H1 (cell line): ENCODE measurements around the gene VN1R5. TPM values are rescaled to one million over a fixed set of nuclear protein-coding genes. Genes with fewer than 3 reads are reported as not detected.
A peak's percentile ranks its signal among the peaks of the same experiment; 100 is the strongest.

ENCODE experiments used
- CTCF ChIA-PET: fragments of 300-600 bp; sonication (Branson Sonifier 250); formaldehyde crosslinking; loops from one replicate; lab custom pipeline; 2021; ENCODE audit not compliant: partially characterized antibody; lab: Charles Lee
- POLR2A ChIA-PET: fragments of 300-600 bp; sonication (Branson Sonifier 250); formaldehyde crosslinking; loops from one replicate; lab custom pipeline; 2021; ENCODE audit warnings: inconsistent platforms; ENCODE audit not compliant: partially characterized antibody; lab: Charles Lee
- DNase-seq, 2 experiments: peaks; one replicate each; pipeline versions ENCODE4 v3.0.0 to v3.0.0-alpha.2; 2010 to 2022; ENCODE audit warnings: low spot score in 2 of 2, low read depth in 1 of 2, mixed read lengths in 1 of 2
- FAIRE-seq: peaks from 2 replicates; lab custom pipeline; 2011; peaks lifted over from hg19 to GRCh38; lab: Jason Lieb, UNC
- H2AFZ ChIP-seq: 2 replicates; pipeline ENCODE4 v1.8.1; 2012; ENCODE audit warnings: low read length, inconsistent platforms
- H2AK5ac ChIP-seq: 2 replicates; pipeline ENCODE4 v1.6.1; 2013; ENCODE audit warnings: low read depth, low read length
- H2BK120ac ChIP-seq: replicated peaks from 2 replicates; pipeline ENCODE3; 2013; ENCODE audit warnings: low read depth, low read length, inconsistent platforms
- H2BK12ac ChIP-seq: 2 replicates; pipeline ENCODE4 v1.6.1; 2013; ENCODE audit warnings: low read depth, low read length
- H2BK15ac ChIP-seq: 2 replicates; pipeline ENCODE4 v1.6.1; 2013; ENCODE audit warnings: low read length
- H2BK20ac ChIP-seq: 2 replicates; pipeline ENCODE4 v1.6.1; 2013; ENCODE audit warnings: low read length
- H2BK5ac ChIP-seq: 2 replicates; pipeline ENCODE4 v1.6.1; 2013; ENCODE audit warnings: low read depth, low read length
- H3K14ac ChIP-seq: 2 replicates; pipeline ENCODE4 v1.6.1; 2013; ENCODE audit warnings: inconsistent platforms; ENCODE audit not compliant: insufficient read length
- H3K18ac ChIP-seq: 2 replicates; pipeline ENCODE4 v1.6.1; 2013; ENCODE audit warnings: low read length; ENCODE audit errors: extremely low read depth
- H3K23ac ChIP-seq: 2 replicates; pipeline ENCODE4 v1.6.1; 2013; ENCODE audit warnings: inconsistent platforms; ENCODE audit not compliant: insufficient read length
- H3K23me2 ChIP-seq: 2 replicates; pipeline ENCODE4 v1.6.1; 2013; ENCODE audit warnings: low read depth, low read length
- H3K27ac ChIP-seq: 2 replicates; pipeline ENCODE4 v1.6.1; 2011; ENCODE audit warnings: low read depth, low read length, inconsistent platforms
- H3K27me3 ChIP-seq, 4 experiments: replicated peaks in 1 of 4; 1 replicate in 1 of 4; 2 replicates in 3 of 4; pipeline versions ENCODE4 v1.6.1 to v1.8.1; 2011 to 2013; ENCODE audit warnings: low read length in 3 of 4, mild to moderate bottlenecking in 3 of 4, inconsistent platforms in 2 of 4, mixed read lengths in 2 of 4, moderate library complexity in 1 of 4; ENCODE audit not compliant: control insufficient read depth in 3 of 4, insufficient read depth in 3 of 4; ENCODE audit errors: extremely low read depth in 1 of 4
- H3K36me3 ChIP-seq, 4 experiments: 2 replicates each; pipeline versions ENCODE4 v1.6.1 to v1.8.1; 2011 to 2013; ENCODE audit warnings: mild to moderate bottlenecking in 4 of 4, low read length in 3 of 4, moderate library complexity in 2 of 4, control low read depth in 1 of 4, inconsistent platforms in 1 of 4; ENCODE audit not compliant: insufficient read depth in 4 of 4, control insufficient read depth in 2 of 4
- H3K4ac ChIP-seq: replicated peaks from 2 replicates; pipeline ENCODE3; 2013; ENCODE audit warnings: low read length, low read depth, mixed read lengths, inconsistent platforms; ENCODE audit not compliant: insufficient read length
- H3K4me1 ChIP-seq, 4 experiments: replicated peaks in 1 of 4; 1 replicate in 1 of 4; 2 replicates in 3 of 4; pipeline versions ENCODE4 v1.6.1 to v1.8.1; 2011 to 2013; ENCODE audit warnings: low read length in 3 of 4, inconsistent platforms in 2 of 4, mixed read lengths in 1 of 4; ENCODE audit not compliant: insufficient read depth in 4 of 4, control insufficient read depth in 3 of 4
- H3K4me2 ChIP-seq, 2 experiments: 2 replicates each; pipeline versions ENCODE4 v1.6.1 to v1.8.1; 2011 to 2013; ENCODE audit warnings: low read depth in 2 of 2, low read length in 2 of 2, control low read depth in 1 of 2, inconsistent platforms in 1 of 2, mild to moderate bottlenecking in 1 of 2; ENCODE audit not compliant: insufficient read depth in 1 of 2
- H3K4me3 ChIP-seq, 4 experiments: fragments of 200-600, 300-600 bp in 1 of 4; sonication (generic), shearing (Covaris generic), sonication (Bioruptor Twin) in 1 of 4; 2 replicates each; pipeline versions ENCODE4 v1.5.1 to v1.8.1; 2011 to 2016; ENCODE audit warnings: low read length in 4 of 4, low read depth in 3 of 4, control low read depth in 2 of 4, inconsistent platforms in 2 of 4, mild to moderate bottlenecking in 2 of 4, mixed read lengths in 1 of 4, moderate library complexity in 1 of 4; ENCODE audit not compliant: insufficient read depth in 2 of 4; ENCODE audit errors: extremely low read depth in 1 of 4
- H3K56ac ChIP-seq: replicated peaks from 2 replicates; pipeline ENCODE3; 2013; ENCODE audit warnings: low read depth, mild to moderate bottlenecking, mixed read lengths, low read length, inconsistent platforms; ENCODE audit not compliant: insufficient read length
- H3K79me1 ChIP-seq: 2 replicates; pipeline ENCODE4 v1.6.1; 2013; ENCODE audit warnings: low read depth, low read length, control low read depth
- H3K79me2 ChIP-seq, 2 experiments: 2 replicates each; pipeline versions ENCODE4 v1.6.1 to v1.8.1; 2012 to 2013; ENCODE audit warnings: low read length in 2 of 2, mild to moderate bottlenecking in 2 of 2, inconsistent platforms in 1 of 2; ENCODE audit not compliant: insufficient read depth in 2 of 2, control insufficient read depth in 1 of 2
- H3K9ac ChIP-seq, 4 experiments: replicated peaks in 1 of 4; 1 replicate in 1 of 4; 2 replicates in 3 of 4; pipeline versions ENCODE4 v1.6.1 to v1.8.1; 2011 to 2013; ENCODE audit warnings: low read depth in 3 of 4, low read length in 3 of 4, control low read depth in 2 of 4, mild to moderate bottlenecking in 2 of 4, moderate library complexity in 2 of 4, inconsistent platforms in 1 of 4; ENCODE audit errors: extremely low read depth in 1 of 4
- H3K9me3 ChIP-seq, 2 experiments: 2 replicates each; pipeline versions ENCODE4 v1.6.1 to v1.8.1; 2012 to 2013; ENCODE audit warnings: mild to moderate bottlenecking in 2 of 2, moderate library complexity in 2 of 2, control low read depth in 1 of 2, inconsistent platforms in 1 of 2, low read depth in 1 of 2, low read length in 1 of 2, mixed read lengths in 1 of 2; ENCODE audit not compliant: insufficient read depth in 2 of 2
- H4K20me1 ChIP-seq, 2 experiments: replicated peaks in 1 of 2; 2 replicates each; pipeline versions ENCODE3 to v1.8.1; 2011 to 2013; ENCODE audit warnings: inconsistent platforms in 2 of 2, low read length in 2 of 2, mild to moderate bottlenecking in 1 of 2; ENCODE audit not compliant: insufficient read depth in 2 of 2, control insufficient read depth in 1 of 2
- H4K5ac ChIP-seq: 2 replicates; pipeline ENCODE4 v1.6.1; 2013; ENCODE audit warnings: low read length, low read depth, mixed read lengths, inconsistent platforms; ENCODE audit not compliant: insufficient read length
- H4K8ac ChIP-seq: 2 replicates; pipeline ENCODE4 v1.8.0; 2013; ENCODE audit warnings: mild to moderate bottlenecking, moderate library complexity, low read length, inconsistent platforms; ENCODE audit not compliant: insufficient read depth; ENCODE audit errors: extremely low read depth
- H4K91ac ChIP-seq: replicated peaks from 2 replicates; pipeline ENCODE3; 2013; ENCODE audit warnings: low read length, mixed read lengths, inconsistent platforms; ENCODE audit not compliant: insufficient read length
- MAFK ChIP-seq: IDR thresholded peaks from 2 replicates; pipeline ENCODE4 v1.6.1; 2012; ENCODE audit warnings: low read depth, mild to moderate bottlenecking, improper control_type of control experiment, low read length
- NANOG ChIP-seq: IDR thresholded peaks from 2 replicates; pipeline ENCODE4 v1.6.1; 2011; ENCODE audit warnings: low read length, low read depth, mild to moderate bottlenecking, inconsistent platforms; ENCODE audit not compliant: insufficient read depth, poor library complexity, severe bottlenecking
- SP1 ChIP-seq: IDR thresholded peaks from 2 replicates; pipeline ENCODE4 v1.6.1; 2011; ENCODE audit warnings: low read depth, low read length
- WGBS, 2 experiments: shearing (Covaris generic) in 1 of 2; methylation state at CpG; one replicate each; pipeline versions ENCODE4 v1.1.6 to v1.1.7; 2013 to 2015; ENCODE audit warnings: low lambda C conversion rate in 2 of 2, mixed read lengths in 2 of 2, inconsistent platforms in 1 of 2, low coverage in 1 of 2, missing lambda C conversion rate in 1 of 2; ENCODE audit not compliant: insufficient replicate concordance in 2 of 2, insufficient coverage in 1 of 2, insufficient read length in 1 of 2; ENCODE audit errors: extremely low coverage in 1 of 2, missing lambda C conversion rate in 1 of 2; 5-methylcytosine and 5-hydroxymethylcytosine counted together
- polyA plus RNA-seq, 7 experiments: library from polyadenylated mRNA; depleted of rRNA in 3 of 7; stranded (reverse) in 5 of 7; unstranded in 2 of 7; fragments of >200 nt in 5 of 7; fragments of 200-250 nt in 2 of 7; gene quantifications; 1 replicate in 5 of 7; 2 replicates in 1 of 7; 4 replicates in 1 of 7; pipeline versions ENCODE4 v1.2.1 to v1.2.3, GENCODE V29; 2011 to 2013; ENCODE audit warnings: missing spikeins in 2 of 7, mixed read lengths in 2 of 7
- total RNA-seq: library from RNA; stranded (reverse); fragmentation: NEBNext Ultra II Directional; extraction: Animal tissue kit (Norgen Biotek cat#: 25700); gene quantifications from 2 replicates; pipeline ENCODE4 v1.2.1, GENCODE V29; 2021

Gene VN1R5
- total and polyA plus RNA-seq, 2 of the 8 experiments (the other 6 are each of a cell fraction or from before 2014, with no cell fraction given): not detected

- peaks cover 0 to 3% (median 1%) of the 10 kb centered on the region in 4 experiments; a peak in 3 of 7 replicates for H3K4me1 ChIP-seq
- no peaks in the 10 kb centered on the region for H3K79me1 ChIP-seq
- H3K23ac ChIP-seq: no peak overlapping the region
- no peak overlapping the region for H2BK15ac ChIP-seq
- no peak overlapping the region for H2BK12ac ChIP-seq
- no peak overlapping the region for H3K4me3 ChIP-seq
- no peak overlapping the region for H4K8ac ChIP-seq
- no peak overlapping the region for H2AFZ ChIP-seq
- no peak overlapping the region for H3K4ac ChIP-seq
- DNase-seq: peak in 1 of 2 experiments; percentile 37
- peaks cover 2% of the 10 kb centered on the region; the same call in 1 of the 2 replicates for H3K23me2 ChIP-seq
- CTCF ChIA-PET: interaction anchor here (0.6 to 1.3 kb wide), 3 partner anchors 9 to 1479 kb away, joined by 3 read pairs; no protein-coding TSS in a partner anchor
- no peak overlapping the region for H4K91ac ChIP-seq
- no peak overlapping the region for H3K14ac ChIP-seq
- H2BK5ac ChIP-seq: no peak overlapping the region
- no peak overlapping the region for H4K5ac ChIP-seq
- no peak overlapping the region for H2BK120ac ChIP-seq
- TF ChIP-seq NANOG (no peak), SP1 (no peak), MAFK (no peak)
- TF ChIP-seq, all 59 proteins: peak for 0
- H3K9me3 ChIP-seq: no peaks in the 10 kb centered on the region; a peak in 1 of 4 replicates
- no peaks in the 10 kb centered on the region for H3K79me2 ChIP-seq
- H3K27me3 ChIP-seq: no peaks in the 10 kb centered on the region
- no peak overlapping the region for H3K27ac ChIP-seq
- H3K56ac ChIP-seq: no peak overlapping the region
- no peak for FAIRE-seq
- WGBS, 2 experiments: 95% methylated on average over 20 of the region's 23 CpGs; no CpG with 5 or more reads in 1 of the 2 experiments
- H2BK20ac ChIP-seq: no peak overlapping the region
- no peak overlapping the region for H3K9ac ChIP-seq
- POLR2A ChIA-PET: no interaction called here
- no peaks in the 10 kb centered on the region for H3K36me3 ChIP-seq
- no peak overlapping the region for H2AK5ac ChIP-seq
- H3K18ac ChIP-seq: no peak overlapping the region
- no peaks in the 10 kb centered on the region for H4K20me1 ChIP-seq
- H3K4me2 ChIP-seq: no peak overlapping the region
Measured at GRCh38 chr1:247286134-247286670, 30.3 kb downstream of the VN1R5 start.
